Activated T-cell treated with anti-CD3 and anti-CD28 coated beads for 1 hour (primary cell): ENCODE results near the gene EWSR1.
A peak's percentile ranks its signal among the peaks of the same experiment; 100 is the strongest.
"Not testable (repeated sequence)": the region's sequence is repeated elsewhere in the genome, so short reads cannot be mapped to it uniquely, and the experiment has no call there.

ENCODE experiments used
- DNase-seq: peaks from one replicate; pipeline ENCODE4 v3.0.0-alpha.2; 2020; ENCODE audit warnings: low read depth

Gene EWSR1, protein sequence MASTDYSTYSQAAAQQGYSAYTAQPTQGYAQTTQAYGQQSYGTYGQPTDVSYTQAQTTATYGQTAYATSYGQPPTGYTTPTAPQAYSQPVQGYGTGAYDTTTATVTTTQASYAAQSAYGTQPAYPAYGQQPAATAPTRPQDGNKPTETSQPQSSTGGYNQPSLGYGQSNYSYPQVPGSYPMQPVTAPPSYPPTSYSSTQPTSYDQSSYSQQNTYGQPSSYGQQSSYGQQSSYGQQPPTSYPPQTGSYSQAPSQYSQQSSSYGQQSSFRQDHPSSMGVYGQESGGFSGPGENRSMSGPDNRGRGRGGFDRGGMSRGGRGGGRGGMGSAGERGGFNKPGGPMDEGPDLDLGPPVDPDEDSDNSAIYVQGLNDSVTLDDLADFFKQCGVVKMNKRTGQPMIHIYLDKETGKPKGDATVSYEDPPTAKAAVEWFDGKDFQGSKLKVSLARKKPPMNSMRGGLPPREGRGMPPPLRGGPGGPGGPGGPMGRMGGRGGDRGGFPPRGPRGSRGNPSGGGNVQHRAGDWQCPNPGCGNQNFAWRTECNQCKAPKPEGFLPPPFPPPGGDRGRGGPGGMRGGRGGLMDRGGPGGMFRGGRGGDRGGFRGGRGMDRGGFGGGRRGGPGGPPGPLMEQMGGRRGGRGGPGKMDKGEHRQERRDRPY

DNA sequence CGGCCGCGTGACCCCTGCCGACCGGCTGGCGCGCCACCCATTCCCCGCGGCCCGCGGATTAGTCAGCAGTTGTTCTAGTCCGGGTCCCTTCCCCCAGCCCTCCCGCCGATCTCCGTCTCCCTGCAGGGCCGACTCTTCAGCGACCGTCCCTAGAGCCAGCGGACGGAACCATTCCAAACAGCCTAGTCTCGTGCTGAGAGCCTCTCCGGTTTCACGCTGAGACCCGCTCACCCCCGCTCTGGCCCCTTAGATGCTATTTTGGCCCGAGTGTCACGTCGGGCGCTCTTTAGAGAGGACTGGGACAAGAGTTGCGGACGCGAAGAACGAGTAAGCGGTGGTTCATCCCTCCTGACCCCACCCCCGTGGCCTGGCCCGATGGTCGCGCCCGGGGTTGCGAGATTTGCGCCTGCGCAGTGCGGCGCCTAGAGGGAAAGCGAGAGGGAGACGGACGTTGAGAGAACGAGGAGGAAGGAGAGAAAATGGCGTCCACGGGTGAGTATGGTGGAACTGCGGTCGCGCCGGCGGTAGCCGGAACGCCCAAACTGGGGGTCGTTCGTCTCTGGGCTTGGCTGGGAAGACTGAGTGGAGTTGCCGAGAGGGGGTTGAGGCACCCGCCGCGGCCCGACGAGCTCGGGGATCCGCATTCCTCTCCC lies at the start of gene EWSR1, which contains the start of gene RHBDD3:
Gene EWSR1 (plus strand): TSS at position 411 of the 653 bp plus-strand sequence. CDS start 69 bp downstream, at position 480.
Gene RHBDD3 (minus strand): TSS at position 124 of the 653 bp plus-strand sequence. CDS start 2,355 bp downstream, outside the sequence.
- DNase-seq: peak; percentile 98

GRCh38 chr22:29218758-29219408 lies 49.2 kb upstream of the EWSR1 start:
- no peak for DNase-seq

GRCh38 chr22:29219409-29219782 lies 48.7 kb upstream of the EWSR1 start:
- DNase-seq: not testable (repeated sequence)

GRCh38 chr22:29219881-29220670 lies 48.0 kb upstream of the EWSR1 start:
- DNase-seq: no peak

GRCh38 chr22:29224121-29224858 lies 43.8 kb upstream of the EWSR1 start:
- DNase-seq: no peak

GRCh38 chr22:29224859-29225410 lies 43.1 kb upstream of the EWSR1 start:
- no peak for DNase-seq

GRCh38 chr22:29225422-29226090 lies 42.5 kb upstream of the EWSR1 start:
- no peak for DNase-seq

GRCh38 chr22:29226351-29226981 lies 41.6 kb upstream of the EWSR1 start:
- no peak for DNase-seq

- DNase-seq: no peak
These were observed 36.8 kb upstream of the EWSR1 start for GRCh38 chr22:29230972-29231875.

DNA sequence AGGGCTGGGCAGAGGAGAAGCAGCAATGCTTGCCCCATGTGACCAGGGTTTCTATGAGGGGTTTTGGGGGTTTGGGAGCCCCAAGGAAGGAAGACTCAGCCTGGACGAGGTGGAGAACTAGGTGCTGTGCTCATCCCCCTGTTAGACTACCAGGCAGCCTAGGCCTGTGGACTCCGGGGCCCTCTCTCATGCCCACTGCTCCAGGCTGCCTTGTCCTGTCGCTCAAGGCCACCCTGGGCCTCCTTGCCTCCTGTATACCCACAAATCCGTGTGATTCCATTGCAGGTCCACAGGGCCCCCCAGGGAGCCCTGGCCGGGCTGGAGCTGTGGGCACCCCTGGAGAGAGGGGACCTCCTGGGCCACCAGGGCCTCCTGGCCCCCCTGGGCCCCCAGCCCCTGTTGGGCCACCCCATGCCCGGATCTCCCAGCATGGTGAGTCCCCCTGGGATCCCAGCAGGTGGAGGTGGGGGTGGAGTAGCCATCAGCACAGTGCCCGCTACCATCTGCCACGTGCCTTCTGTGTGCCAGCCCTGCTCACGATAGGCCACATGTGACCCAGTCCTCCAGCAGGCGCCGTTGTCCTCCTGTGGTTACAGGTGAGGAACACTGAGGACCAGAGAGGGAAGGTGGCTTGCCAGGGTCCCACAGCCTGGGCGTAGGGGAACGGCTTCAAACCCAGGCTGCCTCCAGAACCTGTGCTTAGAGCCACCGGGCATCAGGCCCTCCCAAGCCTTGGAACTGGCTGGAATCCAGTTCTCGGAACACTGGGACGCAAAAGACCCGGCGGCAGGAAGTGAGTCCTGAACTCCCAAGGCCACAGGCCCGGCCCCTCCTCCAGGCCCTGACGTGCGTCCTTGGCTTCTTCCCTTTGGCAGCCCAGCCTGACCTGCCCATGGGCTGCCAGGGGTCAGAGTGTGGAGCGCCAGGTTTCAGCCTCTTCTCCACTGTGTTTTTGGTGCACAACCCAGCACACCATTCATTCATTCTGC lies 35.8 kb upstream of the EWSR1 start:
- DNase-seq: no peak

DNA sequence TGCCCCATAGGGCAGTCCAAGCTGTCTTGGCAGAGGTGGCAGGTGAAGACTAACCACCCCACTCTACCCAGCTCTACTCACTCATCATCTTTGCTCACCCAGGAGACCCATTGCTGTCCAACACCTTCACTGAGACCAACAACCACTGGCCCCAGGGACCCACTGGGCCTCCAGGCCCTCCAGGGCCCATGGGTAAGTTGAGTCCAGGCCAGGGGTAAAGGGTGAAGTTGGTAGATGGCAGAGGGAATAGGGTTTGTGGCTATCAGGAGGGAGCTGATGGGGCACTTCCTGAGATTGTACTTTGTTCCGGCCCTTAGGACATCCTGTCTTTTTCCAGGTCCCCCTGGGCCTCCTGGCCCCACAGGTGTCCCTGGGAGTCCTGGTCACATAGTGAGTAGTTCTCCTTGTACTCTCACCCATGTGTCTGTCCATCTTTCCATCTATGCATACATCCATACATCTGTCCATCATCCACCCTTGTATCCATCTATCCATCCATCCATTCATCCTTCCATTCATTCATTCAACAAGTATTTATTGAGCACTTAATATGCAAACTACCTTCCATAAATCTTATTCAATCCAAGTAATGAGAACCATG lies 34.7 kb upstream of the EWSR1 start:
- no peak for DNase-seq

DNA sequence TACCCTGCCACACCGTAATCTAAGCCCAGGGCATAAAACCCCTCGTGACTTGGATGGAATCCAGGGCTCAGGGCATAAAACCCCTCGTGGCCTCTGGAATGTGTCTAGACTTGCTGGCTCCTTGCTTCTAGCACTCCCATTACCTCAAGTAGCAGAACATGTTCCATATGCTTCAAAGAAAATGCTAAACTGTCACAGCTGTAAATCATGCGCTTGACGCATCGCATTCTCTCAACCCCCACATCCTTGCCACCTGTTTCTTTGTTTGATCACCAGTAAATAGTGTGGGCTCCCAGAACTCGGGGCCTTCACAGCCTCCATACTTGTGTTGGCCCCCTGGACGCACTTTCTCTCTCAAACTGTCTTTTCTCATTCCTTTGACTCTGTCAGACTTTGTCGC lies 27.6 kb upstream of the EWSR1 start:
- DNase-seq: not testable (repeated sequence)

GRCh38 chr22:29243874-29244446 lies 24.1 kb upstream of the EWSR1 start:
- DNase-seq: no peak

DNA sequence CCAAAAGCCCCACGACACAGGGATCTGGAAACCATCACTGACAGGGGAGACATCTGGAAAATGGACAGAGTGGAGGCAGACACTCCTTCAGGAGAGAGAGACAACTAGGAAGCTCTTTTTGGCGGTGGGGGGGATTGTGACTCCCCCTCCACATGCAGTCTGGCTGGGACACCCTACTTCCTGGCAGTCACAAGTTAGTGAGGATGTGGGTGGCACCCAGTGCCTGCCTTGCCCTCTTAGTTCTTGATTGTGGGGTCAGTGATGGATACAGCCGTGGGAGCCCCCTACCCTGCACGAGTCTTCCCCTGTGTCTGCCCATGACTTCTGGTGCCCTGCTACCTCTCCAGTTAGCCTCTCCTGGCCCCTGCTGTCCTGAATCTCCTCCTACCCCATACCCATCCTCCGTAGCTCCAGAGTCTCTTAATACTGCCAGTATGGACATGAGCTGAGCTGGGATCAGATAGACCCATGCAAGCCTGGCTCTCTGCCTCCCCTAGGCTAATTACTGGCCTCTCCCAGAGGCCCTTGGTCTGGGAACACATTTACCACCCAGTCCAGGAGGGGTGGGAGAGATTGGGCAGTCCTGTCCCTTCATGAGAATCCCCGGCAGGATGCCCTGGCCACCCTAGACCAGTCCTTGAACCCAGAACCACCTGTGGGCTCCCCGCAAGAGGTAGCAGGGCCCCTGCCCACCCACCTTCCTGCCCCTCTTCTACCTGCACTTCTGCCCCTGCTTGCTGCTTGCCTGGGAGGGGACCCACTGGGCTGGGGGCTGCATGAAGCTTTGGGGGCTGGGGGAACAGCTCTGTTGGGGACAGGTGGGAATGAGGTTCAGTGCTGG lies 23.1 kb upstream of the EWSR1 start:
- no peak for DNase-seq

DNA sequence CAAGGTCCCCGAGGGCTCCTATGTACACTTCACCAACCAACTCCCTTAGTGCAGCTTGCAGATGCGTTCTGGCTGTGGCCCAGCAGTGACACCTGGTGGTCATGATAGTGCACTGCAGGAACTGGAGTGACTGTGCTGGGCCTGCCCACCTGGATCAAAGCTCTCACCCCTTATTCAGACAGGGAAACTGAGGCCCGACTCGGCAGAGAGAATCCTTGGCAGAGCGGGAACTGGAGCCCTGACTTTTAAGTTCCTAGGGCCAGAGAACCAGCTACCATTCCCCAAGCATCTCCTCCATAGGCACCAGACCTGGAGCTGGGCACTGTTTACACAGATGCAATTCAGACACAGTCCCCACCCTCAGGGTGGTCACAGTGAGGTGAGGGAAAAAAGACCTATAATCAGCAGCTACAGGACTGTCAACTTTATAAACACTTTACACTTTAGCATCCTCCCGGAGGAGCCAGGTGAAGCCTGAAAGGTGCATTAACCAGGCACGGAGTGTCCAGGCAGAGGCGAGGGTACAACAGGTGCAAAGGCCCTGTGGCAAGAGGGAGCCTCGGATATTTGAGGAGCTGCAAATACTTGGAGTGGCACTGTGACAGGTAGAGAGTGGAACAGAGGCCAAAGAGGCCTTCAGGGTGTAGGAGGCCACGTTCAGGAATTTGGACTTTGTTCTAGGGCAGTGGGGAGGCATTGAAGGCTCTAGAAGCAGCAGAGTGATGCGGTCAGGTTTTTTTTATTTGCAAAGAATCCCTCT lies 22.3 kb upstream of the EWSR1 start:
- DNase-seq: peak; percentile 57
